ENCODE measurements around the gene MOG. TPM values are rescaled to one million over a fixed set of nuclear protein-coding genes. Genes with fewer than 3 reads are reported as not detected.

The MOG gene
- total and polyA plus RNA-seq, 11 donors = 0.19 to 7.4 (median 2.7) TPM

Other genes starting within 250 kb of the MOG start
- gene OR12D1, start 242.2 kb upstream of the MOG start, total RNA-seq = not detected
- not detected for gene OR12D1, start 242.2 kb upstream of the MOG start, polyA plus RNA-seq
- gene OR10C1, start 217.8 kb upstream of the MOG start, total RNA-seq = not detected
- not detected for gene OR10C1, start 217.8 kb upstream of the MOG start, polyA plus RNA-seq
- gene OR11A1, start 200.0 kb upstream of the MOG start, total RNA-seq = not detected
- not detected for gene OR11A1, start 200.0 kb upstream of the MOG start, polyA plus RNA-seq
- gene OR2H1, start 199.9 kb upstream of the MOG start, total RNA-seq = not detected
- not detected for gene OR2H1, start 199.9 kb upstream of the MOG start, polyA plus RNA-seq
- gene MAS1L, start 169.1 kb upstream of the MOG start, total RNA-seq = not detected
- not detected for gene MAS1L, start 169.1 kb upstream of the MOG start, polyA plus RNA-seq
- 10 to 100 TPM in 2 of 9 donors, under 1 TPM in 1, not detected in 6; 0.26 to 61.7 (median 11.6) TPM for gene UBD, start 97.4 kb upstream of the MOG start, total RNA-seq
- gene UBD, start 97.4 kb upstream of the MOG start, polyA plus RNA-seq = under 1 TPM in 1 of 2 donors, not detected in 1; 0.21 TPM
- not detected for gene OR2H2, start 72.0 kb upstream of the MOG start, total RNA-seq
- gene OR2H2, start 72.0 kb upstream of the MOG start, polyA plus RNA-seq = not detected
- gene GABBR1, start 23.9 kb upstream of the MOG start, total RNA-seq = 10 to 100 TPM; 11.6 to 30.8 (median 18.1) TPM
- gene GABBR1, start 23.9 kb upstream of the MOG start, polyA plus RNA-seq = 10 to 100 TPM; 11.7 to 25.4 TPM
- gene ZFP57, start 24.1 kb downstream of the MOG start, total RNA-seq = 10 to 100 TPM in 1 of 9 donors, 1 to 10 TPM in 1, under 1 TPM in 1, not detected in 6; 0.75 to 18.1 (median 4.8) TPM
- gene ZFP57, start 24.1 kb downstream of the MOG start, polyA plus RNA-seq = under 1 TPM in 1 of 2 donors, not detected in 1; 0.06 TPM
- 100 to 1,000 TPM in 1 of 9 donors, 10 to 100 TPM in 8; 23.1 to 228 (median 34.7) TPM for gene HLA-F, start 66.3 kb downstream of the MOG start, total RNA-seq
- gene HLA-F, start 66.3 kb downstream of the MOG start, polyA plus RNA-seq = 10 to 100 TPM; 44.2 to 44.6 TPM
- under 1 TPM in 3 of 9 donors, not detected in 6; 0.23 to 0.77 (median 0.64) TPM for gene HLA-G, start 170.7 kb downstream of the MOG start, total RNA-seq
- gene HLA-G, start 170.7 kb downstream of the MOG start, polyA plus RNA-seq = under 1 TPM in 1 of 2 donors, not detected in 1; 0.24 TPM